Left renal cortex interstitium (tissue), 4 donors: ENCODE measurements around the gene PSMD1. TPM values are rescaled to one million over a fixed set of nuclear protein-coding genes. Genes with fewer than 3 reads are reported as not detected.
A peak's percentile ranks its signal among the peaks of the same experiment; 100 is the strongest.
"Not testable (repeated sequence)": the region's sequence is repeated elsewhere in the genome, so short reads cannot be mapped to it uniquely, and the experiment has no call there.

Experiments
- DNase-seq, 4 donors: peaks; one replicate each; pipeline ENCODE4 v3.0.0-alpha.2; 2013; ENCODE audit warnings: low read depth in 4 of 4, low spot score in 2 of 4, missing footprints in 1 of 4
- polyA plus RNA-seq, 4 donors: library from polyadenylated mRNA; unstranded; fragments of 120-200 nt; gene quantifications; one replicate each; pipeline ENCODE4 v1.2.1, GENCODE V29; 2013; ENCODE audit not compliant: insufficient read length in 4 of 4

Gene PSMD1
- polyA plus RNA-seq, 4 donors, result 83.3 to 110 (median 100) TPM

DNA sequence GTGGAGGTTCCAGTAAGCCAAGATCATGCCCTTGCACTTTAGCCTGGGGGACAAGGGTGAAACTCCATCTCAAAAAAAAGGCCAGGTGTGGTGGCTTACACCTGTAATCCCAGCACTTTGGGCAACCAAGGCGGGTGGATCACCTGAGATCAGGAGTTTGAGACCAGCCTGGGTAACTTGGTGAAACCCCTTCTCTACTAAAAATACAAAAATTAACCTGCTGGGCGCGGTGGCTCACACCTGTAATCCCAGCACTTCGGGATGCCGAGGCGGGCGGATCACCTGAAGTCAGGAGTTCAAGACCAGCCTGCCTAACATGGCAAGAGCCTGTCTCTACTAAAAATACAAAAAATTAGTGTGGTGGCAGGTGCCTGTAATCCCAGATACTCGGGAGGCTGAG lies 84.1 kb downstream of the PSMD1 start:
- not testable (repeated sequence) for DNase-seq

- DNase-seq, result no peak
Observed at GRCh38 chr2:231144896-231145295, 88.2 kb downstream of the PSMD1 start.

DNA sequence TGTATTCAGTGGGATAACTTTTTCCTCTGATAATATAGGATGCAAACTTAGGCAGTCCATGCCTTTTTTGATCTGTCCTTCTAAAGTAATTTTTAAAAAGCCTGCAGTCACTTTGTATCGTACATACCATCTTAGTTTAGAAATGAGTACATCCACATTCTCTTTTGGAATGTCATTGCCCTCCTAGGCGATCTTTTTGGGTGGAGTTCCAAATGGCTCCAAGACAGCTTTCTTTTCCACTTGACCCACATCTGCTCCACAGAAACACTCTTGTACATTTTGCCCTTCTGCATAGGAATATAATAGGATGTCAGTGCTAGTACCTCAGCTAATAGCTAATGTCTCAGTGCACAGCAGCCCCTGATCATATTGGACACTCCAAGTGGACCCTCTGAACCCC lies 90.0 kb downstream of the PSMD1 start:
- DNase-seq, result no peak

- DNase-seq, result no peak
Observed at GRCh38 chr2:231152800-231153557, 96.3 kb downstream of the PSMD1 start.

GRCh38 chr2:231159306-231159705 lies 102.6 kb downstream of the PSMD1 start:
- no peak for DNase-seq

DNA sequence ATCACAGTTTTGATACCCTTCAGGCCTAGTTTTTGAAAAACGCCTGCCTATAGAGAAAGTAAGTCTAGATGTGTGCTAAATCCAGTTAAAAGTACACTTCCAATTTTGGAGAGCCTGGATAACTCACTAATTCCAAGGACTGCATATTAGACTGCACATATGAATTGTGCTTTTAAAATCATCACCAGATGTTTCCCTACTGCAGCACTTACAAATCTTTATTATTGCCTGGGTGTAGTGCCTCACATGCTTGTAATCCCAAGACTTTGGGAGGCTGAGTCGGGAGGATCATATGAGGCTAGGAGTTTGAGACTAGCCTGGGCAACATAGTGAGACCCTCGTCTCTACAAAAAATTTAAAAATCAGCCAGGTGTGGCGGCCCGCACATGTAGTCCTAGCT lies 104.0 kb downstream of the PSMD1 start:
- DNase-seq, result no peak

- no peak for DNase-seq
Observed at GRCh38 chr2:231161252-231161839, 104.7 kb downstream of the PSMD1 start.

DNA sequence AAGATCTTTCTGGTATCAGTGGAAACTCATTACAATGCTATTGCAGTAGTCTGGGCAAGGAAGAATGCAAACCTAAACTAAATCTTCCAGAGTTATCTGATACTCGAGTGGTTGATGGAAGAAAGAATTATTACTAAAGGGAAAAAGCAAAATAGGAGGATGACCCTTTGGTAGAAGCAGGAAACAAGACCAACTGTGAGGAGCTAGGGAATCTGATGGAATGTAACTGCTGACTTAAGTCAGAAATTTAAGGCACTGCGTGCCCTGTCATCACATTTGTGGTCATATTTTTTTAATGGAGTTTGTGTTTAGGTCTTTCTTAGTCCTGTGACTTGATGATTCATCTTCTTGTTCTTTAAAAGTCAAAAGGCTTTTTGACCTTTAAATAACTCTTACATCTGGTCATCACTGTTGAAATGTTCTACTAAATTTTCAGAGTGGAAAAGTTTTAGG lies 105.2 kb downstream of the PSMD1 start:
- peak in 1 of 4 donors; percentile 49 for DNase-seq

GRCh38 chr2:231163011-231163410 lies 106.3 kb downstream of the PSMD1 start:
- no peak for DNase-seq

- no peak for DNase-seq
Observed at GRCh38 chr2:231163414-231164095, 106.9 kb downstream of the PSMD1 start.

- no peak for DNase-seq
Observed at GRCh38 chr2:231167745-231168459, 111.2 kb downstream of the PSMD1 start.

- no peak for DNase-seq
Observed at GRCh38 chr2:231168460-231169139, 111.9 kb downstream of the PSMD1 start.

GRCh38 chr2:231169488-231169887 lies 112.8 kb downstream of the PSMD1 start:
- no peak for DNase-seq

- no peak for DNase-seq
Observed at GRCh38 chr2:231170055-231170454, 113.4 kb downstream of the PSMD1 start.

DNA sequence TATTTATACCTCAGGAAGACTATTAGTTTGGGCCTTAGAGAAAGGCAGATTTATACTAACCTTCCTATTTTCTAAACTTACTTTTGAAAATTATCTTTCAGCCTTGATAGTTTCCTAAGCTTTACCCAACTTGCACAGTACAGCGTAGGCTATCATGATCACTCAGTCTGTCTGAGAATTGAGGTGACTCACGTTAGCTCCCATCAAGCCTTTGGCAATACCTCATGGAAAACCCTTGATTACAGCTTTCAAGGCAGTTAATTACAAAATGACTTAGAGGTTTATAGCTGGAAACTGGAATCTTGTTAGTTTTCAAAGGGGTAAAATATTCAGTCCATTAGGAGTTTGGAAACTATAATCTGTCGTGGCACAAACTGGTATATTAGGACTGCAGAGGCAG lies 115.4 kb downstream of the PSMD1 start:
- DNase-seq, result no peak

GRCh38 chr2:231174211-231174651 lies 117.6 kb downstream of the PSMD1 start:
- DNase-seq, result no peak

- no peak for DNase-seq
Observed at GRCh38 chr2:231176066-231176465, 119.4 kb downstream of the PSMD1 start.

DNA sequence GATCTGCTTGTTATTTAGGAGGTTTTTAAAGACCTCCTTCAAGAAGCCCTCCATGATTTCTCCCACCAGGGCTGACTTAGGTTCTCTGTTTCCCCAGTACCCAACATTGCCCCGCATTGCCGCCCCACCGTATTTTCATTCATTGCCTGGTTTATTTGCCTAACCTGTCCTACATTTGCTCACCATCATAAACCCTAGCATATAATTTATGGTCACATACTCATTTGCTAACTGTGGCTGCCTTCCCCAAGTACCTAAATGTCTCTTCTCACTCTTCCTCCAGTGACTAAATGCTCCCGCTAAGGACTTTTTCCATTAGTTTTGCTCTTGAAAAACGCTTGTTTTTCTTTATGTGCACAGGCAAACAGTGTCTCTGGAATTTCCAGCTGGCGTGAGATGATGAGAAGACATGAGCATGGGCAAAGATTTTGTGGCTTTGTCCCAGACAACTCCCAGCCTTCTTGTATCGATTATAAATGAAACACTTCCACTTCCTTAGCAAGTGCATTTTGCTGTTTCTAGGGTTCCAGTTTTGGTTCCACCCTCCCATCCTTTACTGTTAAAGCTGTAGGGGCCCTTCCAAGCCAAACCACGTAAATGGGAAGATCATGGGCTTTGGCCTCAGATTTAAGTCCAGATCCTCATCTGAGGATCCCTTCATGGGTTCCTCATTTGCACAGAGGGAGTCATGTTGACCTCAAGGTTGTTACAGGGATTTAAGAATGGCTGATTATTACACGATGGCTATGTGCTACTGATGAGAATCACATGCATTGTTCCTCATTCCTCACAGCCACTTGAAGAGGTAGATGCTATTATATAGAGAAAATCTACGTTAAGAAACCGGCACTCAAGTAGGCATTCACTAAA lies 120.7 kb downstream of the PSMD1 start:
- no peak for DNase-seq

DNA sequence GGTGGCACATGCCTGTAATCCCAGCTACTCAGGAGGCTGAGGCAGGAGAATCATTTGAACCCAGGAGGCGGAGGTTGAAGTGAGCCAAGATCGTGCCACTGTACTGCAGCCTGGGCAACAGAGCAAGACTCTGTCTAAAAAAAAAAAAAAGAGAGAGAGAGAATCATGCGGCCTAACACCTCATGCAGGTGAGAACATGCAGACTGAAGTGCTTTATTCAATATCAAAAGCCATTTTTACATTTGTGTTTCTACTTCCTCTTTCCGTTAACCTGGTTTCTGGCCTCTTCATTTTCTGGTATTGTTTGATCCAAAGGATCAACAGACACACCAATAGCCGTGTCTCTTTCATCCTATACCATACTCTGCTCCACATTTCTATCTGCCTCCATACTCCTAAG lies 122.1 kb downstream of the PSMD1 start:
- not testable (repeated sequence) for DNase-seq
